T-helper 2 cell (primary cell): ENCODE results near the gene HS2ST1.
A peak's percentile ranks its signal among the peaks of the same experiment; 100 is the strongest.
"Not testable (repeated sequence)": the region's sequence is repeated elsewhere in the genome, so short reads cannot be mapped to it uniquely, and the experiment has no call there.

ENCODE experiments used
- DNase-seq, 5 experiments: peaks; one replicate each; pipeline versions ENCODE4 v3.0.0 to v3.0.0-alpha.2; 2012 to 2022

The HS2ST1 gene

GRCh38 chr1:87027561-87027960, 113.1 kb downstream of the HS2ST1 start:
- not testable (repeated sequence) for DNase-seq

- DNase-seq = no peak
These were observed 114.1 kb downstream of the HS2ST1 start for GRCh38 chr1:87028576-87028975.

- no peak for DNase-seq
These were observed 116.6 kb downstream of the HS2ST1 start for GRCh38 chr1:87030740-87031690.

- no peak for DNase-seq
These were observed 119.9 kb downstream of the HS2ST1 start for GRCh38 chr1:87034351-87034750.

GRCh38 chr1:87039096-87039495, 124.7 kb downstream of the HS2ST1 start:
- DNase-seq = no peak

GRCh38 chr1:87042111-87042811, 127.8 kb downstream of the HS2ST1 start:
- peak in 1 of 5 experiments; percentile 84 for DNase-seq

- no peak for DNase-seq
These were observed 130.0 kb downstream of the HS2ST1 start for GRCh38 chr1:87044424-87044823.

- DNase-seq = peak in 3 of 5 experiments; percentile 4 to 91 (median 64)
These were observed 130.4 kb downstream of the HS2ST1 start for GRCh38 chr1:87044840-87045239.

- peak in 4 of 5 experiments; percentile 22 to 87 (median 36) for DNase-seq
These were observed 131.4 kb downstream of the HS2ST1 start for GRCh38 chr1:87045761-87046304.

GRCh38 chr1:87046951-87047350, 132.5 kb downstream of the HS2ST1 start:
- no peak for DNase-seq

GRCh38 chr1:87048237-87048636, 133.8 kb downstream of the HS2ST1 start:
- DNase-seq = no peak

GRCh38 chr1:87051965-87052364, 137.5 kb downstream of the HS2ST1 start:
- DNase-seq = no peak

- DNase-seq = no peak
These were observed 138.0 kb downstream of the HS2ST1 start for GRCh38 chr1:87052400-87052799.

GRCh38 chr1:87052961-87053360, 138.5 kb downstream of the HS2ST1 start:
- no peak for DNase-seq

- DNase-seq = no peak
These were observed 139.0 kb downstream of the HS2ST1 start for GRCh38 chr1:87053446-87053845.

GRCh38 chr1:87056974-87057373, 142.5 kb downstream of the HS2ST1 start:
- DNase-seq = no peak

- DNase-seq = no peak
These were observed 143.9 kb downstream of the HS2ST1 start for GRCh38 chr1:87058343-87058649.

GRCh38 chr1:87061742-87062156, 147.3 kb downstream of the HS2ST1 start:
- DNase-seq = peak in 1 of 5 experiments; percentile 30

- DNase-seq = no peak
These were observed 148.3 kb downstream of the HS2ST1 start for GRCh38 chr1:87062687-87063086.

GRCh38 chr1:87064309-87064708, 149.9 kb downstream of the HS2ST1 start:
- DNase-seq = no peak

- DNase-seq = no peak
These were observed 150.6 kb downstream of the HS2ST1 start for GRCh38 chr1:87064986-87065385.

- not testable (repeated sequence) for DNase-seq
These were observed 152.3 kb downstream of the HS2ST1 start for GRCh38 chr1:87066708-87067107.

- DNase-seq = no peak
These were observed 158.0 kb downstream of the HS2ST1 start for GRCh38 chr1:87072411-87072810.

- no peak for DNase-seq
These were observed 158.5 kb downstream of the HS2ST1 start for GRCh38 chr1:87072904-87073303.
